GM21390 (cell line): ENCODE data around the gene DNALI1.
"Not testable (repeated sequence)": the region's sequence is repeated elsewhere in the genome, so short reads cannot be mapped to it uniquely, and the experiment has no call there.

Experiments used
- ATAC-seq: cut with Tn5 transposase; IDR thresholded peaks from one replicate; pipeline ENCODE4 v1.9.1; 2021; ENCODE audit not compliant: unreplicated experiment

The DNALI1 gene

DNA sequence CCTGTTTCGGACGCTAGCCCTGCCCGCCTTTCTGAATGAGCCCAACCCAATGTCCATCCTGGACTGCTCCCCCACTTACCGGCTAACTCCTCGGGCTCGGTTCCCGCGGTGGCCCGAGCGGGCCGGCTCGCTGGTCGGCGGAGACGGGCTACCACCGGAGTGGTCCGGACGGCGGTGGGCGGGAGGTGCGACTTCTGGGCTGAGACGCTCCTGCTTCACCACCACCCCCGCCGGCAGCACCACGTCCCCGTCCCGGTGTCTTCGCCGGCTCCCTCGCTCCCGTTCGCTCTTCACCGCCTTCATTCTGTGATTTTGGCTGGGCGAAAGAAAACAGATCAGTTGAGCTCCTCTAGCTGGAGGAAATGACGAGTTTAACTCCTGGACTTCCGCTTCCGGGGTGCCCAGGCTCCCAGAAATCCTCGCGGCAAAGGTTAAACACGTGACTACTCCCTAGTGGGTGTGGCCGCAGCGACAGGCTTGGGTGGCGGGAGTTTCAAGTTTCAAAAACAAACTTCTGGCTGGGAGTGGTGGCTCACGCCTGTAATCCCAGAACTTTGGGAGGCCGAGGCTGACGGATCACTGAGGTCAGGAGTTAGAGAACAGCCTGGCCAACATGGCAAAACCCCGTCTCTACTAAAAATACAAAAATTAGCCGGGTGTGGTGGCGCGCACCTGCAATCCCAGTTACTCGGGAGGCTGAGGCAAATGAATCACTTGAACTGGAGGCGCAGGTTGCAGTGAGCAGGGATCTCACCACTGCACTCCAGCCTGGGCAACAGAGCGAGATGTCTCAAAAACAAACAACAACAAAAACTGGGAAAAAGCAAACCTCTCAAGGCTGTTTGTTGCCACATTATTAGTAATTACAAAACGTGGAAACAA is 2.6 kb upstream of the DNALI1 start, which contains the start of gene SNIP1:
SNIP1 (minus strand) TSS at position 367 of the 882 bp plus-strand sequence; CDS start at position 303, 64 bp downstream.
- peak; percentile 90 for ATAC-seq

DNA sequence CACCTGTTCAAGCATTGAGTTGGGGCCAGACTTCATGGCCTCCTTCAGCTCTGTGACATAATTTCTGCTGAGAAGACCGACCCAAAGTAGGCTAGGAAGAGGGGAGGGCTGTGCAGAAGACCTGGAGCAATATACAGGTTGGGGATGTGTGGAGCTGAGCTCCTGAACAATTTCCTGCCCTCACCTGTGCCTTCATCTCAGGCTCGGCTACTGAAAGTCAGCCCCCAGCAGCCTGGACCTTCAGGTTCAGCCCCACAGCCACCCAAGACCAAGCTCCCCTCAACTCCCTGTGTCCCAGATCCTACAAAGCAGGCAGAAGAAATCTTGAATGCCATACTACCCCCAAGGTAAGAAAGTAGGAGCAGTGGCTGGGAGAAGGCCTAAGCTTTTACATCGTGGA is 662 bp downstream of the DNALI1 start:
- ATAC-seq: no peak

DNA sequence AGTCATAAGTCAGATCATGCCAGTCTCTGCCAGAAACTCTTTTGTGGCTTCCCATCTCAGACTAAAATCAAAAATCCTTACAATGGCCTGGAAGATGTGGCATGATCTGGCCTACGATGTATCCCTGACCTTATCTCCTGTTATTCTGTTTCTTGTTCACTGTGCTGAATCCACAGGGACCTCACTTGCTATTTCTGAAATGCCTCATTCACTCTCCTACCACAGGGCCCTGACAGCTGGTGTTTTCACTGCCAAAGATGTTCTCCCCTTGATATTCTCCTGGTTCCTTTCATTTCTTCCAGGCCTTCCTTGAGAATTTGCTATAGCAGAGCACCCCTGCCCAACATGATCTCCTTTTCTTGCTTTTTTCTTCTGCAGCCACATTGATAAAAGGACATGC is 1.7 kb downstream of the DNALI1 start:
- ATAC-seq: no peak

DNA sequence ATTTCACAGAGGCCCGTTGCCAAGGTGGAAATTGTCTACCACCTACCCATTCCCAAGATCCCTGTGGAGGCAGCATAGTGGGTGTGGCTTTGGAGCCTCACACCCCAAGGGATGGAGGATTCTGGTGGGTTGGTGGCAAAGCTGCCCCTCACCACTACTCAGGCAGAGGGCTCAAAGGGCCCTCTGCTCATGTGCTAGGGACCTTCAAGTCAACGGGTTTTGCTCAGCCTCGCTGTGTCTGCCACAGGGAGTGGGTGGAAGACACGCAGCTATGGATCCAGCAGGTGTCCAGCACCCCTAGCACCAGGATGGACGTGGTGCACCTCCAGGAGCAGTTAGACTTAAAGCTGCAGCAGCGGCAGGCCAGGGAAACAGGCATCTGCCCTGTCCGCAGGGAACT is 2.3 kb downstream of the DNALI1 start:
- ATAC-seq: no peak

DNA sequence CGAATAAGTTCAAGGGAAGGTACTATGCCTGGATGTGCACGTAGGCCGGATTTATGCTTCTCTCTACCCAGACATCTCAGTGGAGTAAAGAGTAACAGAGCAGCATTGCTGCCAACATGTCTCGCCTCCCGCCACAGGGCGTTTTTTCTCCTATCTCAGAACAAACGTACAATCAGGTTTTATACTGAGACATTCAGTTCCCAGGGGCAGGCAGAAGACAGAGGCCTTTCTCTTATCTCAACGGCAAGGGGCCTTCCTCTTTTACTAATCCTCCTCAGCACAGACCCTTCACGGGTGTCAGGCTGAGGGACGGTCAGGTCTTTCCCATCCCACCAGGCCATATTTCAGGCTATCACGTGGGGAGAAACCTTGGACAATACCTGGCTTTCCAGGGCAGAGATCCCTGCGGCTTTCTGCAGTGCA is 3.2 kb downstream of the DNALI1 start:
- ATAC-seq: not testable (repeated sequence)

DNA sequence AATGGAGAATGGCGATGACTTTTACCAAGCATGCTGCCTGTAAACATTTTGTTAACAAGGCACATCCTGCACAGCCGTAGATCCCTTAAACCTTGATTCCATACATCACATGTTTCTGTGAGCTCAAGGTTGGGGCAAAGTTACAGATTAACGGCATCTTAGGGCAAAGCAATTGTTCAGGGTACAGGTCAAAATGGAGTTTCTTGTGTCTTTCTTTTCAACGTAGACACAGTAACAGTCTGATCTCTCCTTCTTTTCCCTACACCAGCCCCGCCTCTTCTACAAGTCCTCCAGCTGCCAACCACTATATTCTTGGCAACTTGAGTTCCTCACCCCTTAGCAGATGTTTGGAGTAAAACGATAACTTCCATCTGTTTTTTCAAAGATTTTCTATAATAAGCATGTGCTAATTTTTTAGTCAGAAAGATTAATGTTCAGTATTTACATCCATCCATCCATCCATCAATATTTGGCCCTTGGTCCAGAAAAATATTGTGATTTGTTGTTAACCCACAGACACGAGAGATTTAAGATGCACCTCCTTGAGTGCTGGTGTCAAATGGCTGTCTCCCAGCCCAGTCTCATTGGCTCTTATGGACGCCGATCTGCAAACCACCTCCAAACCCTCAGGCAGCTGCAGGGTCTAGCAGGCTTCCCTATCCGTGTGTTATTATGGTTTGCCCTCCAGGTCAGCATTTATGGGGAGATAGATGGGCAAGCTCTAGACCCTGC is 3.8 kb downstream of the DNALI1 start:
- ATAC-seq: no peak

DNA sequence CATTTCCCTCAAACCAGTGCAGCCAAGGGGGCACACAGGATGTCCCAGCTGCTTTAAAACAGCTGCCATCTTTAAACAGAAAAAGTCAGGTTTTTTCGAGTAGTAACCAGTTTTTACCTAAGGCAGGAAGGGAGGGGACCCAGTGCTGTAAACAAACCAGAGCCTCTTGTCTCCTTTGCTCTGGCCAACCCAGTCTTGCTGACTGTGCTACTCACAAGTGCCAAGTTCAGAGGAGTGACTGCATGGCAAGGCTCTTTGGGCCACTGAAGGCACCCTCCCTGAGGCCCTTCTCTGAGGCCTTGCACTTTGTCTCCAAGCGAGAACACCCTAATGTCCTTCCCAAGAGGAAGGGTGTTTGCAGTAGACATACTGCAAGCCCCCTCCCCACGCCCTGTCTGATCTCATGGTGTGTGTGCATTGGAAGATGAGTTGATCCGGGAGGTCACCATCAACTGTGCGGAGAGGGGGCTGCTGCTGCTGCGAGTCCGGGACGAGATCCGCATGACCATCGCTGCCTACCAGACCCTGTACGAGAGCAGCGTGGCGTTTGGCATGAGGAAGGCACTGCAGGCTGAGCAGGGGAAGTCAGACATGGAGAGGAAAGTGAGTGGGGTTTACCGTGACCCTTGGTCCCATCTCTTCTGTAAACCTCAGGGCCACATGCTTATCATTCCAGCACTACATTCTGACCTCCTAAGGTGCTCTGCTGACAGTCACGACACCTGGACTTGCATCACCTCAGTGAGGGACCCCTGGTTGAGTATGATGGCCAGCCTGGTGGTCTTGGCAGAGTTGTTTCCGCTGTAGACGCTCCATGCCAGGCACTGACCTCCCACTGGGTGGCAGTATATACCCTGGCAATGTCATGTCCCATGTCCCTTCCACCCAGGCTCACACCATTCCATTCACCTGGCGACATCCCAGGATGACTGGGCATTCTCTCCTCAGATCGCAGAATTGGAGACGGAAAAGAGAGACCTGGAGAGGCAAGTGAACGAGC is 4.7 kb downstream of the DNALI1 start:
- ATAC-seq: no peak

DNA sequence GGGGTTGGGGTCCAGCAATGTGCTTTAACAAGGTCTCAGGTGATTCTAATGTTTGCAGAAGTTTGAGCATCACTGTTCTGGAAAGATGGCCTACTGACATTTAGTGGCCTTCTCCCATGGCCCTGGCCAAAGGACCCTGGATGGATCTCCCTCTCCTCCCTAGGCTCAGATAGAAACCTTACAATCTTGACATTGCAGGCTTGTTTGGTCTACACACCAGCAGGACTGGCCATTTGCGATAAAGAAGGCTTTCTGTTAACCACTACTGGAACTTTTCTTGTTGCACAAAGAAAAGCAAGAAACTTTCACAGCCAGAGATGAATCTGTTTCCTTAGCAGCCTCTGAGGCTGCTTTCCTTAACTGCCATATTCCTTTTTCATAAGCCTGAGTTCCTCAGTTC is 6.2 kb downstream of the DNALI1 start:
- ATAC-seq: no peak

DNA sequence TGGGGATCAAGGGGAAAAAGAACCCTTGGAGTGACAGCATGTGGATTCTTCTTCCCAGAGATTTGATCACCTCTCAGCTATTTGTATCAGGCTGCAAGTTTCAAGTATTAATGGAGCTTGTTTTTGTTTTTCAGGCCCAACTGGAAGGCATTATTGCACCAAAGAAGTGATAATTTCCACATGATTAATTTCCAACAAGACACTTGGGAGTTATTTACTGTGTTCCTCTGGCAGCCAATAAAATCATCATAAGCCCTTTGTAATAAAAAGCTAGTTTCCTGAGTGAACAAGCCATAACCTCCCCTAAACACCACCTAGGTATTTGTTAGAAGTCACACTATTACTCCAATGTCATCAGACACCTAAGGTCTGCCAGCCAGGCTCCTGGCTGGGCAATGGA is 8.2 kb downstream of the DNALI1 start:
- no peak for ATAC-seq

DNA sequence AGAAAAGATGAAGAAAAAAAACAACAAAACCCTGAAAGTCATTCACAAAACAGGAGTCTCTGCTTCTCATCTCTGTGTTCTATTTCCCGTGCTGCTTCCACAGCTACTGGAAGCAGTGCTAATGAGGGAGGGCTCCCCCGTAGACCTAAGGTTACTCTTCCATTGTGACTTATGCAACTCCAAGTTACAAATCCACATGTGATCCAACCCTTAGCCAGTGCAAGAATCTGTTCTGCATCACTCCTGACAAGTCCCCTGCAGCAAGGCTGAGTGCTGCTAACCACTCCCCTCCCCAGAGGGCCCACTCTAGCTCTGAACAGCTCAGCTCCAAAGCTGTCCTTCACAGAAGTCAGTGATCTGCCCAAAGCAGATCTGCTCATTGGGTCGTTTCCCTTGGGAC is 10.3 kb downstream of the DNALI1 start:
- ATAC-seq: no peak

DNA sequence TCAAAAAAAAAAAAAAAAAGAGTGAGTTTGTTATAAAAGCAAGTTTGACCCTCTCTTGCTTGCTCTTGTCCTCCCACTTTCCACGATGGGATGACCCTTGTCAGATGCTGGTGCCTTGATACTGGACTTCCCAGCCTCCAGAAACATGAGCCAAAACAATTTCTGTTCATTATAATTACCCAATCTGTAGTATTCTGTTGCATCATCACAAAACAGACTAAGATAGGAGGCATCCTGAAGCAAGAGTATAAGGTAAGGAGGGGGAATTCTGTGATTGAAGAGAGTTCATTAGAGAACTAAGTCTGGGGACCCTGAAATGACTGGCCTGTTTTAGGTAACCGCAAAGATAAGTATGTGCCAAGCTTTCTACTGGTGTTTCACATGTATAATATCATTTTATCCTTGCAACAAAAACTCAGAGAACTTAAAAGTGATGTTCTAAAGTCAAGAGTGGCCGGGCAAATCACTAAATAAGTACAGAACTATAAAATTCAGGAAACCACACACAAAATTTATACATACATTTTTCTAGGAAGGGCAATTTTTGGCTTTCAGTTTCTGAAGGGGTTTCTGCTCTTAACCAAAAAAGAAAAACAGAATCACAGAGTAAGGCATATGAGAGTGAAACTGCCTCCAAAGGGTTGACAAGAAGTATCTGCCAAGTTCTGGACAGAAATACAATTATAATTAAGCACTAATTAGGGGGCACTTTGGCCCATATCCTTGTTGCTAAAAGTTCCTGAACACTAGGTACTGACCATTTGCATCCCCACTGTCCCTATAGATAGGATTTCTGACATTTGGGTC is 14.0 kb downstream of the DNALI1 start:
- no peak for ATAC-seq

DNA sequence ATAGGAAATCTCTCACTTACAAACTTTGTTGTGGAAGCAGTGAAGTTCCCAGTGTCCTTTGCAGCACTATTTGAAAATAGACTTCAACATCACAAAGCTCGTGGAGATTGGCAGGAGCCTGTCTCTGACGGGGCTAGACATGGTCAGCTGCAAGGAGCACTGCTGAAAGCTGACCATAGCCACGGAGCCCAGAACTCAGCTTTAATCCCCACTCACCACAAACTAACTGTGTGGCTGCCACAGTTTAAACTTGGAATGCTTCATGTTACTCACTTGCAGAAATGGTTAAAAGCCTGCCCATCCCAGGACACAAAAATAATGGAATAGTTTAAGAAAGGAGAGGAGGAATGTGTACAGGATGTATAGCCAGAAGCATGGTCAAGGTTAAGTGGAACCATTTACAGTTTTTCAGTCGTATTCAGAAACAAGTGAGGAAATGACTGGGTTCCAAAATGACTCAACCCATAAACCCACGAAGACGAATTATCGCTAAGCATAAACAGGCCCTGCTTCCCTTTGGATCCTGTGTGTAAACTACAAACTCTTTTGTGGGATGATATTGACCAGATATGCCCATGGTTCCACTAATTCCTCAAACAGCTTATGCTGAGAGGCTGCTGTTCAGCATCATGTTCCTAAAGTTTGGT is 18.2 kb downstream of the DNALI1 start:
- no peak for ATAC-seq

DNA sequence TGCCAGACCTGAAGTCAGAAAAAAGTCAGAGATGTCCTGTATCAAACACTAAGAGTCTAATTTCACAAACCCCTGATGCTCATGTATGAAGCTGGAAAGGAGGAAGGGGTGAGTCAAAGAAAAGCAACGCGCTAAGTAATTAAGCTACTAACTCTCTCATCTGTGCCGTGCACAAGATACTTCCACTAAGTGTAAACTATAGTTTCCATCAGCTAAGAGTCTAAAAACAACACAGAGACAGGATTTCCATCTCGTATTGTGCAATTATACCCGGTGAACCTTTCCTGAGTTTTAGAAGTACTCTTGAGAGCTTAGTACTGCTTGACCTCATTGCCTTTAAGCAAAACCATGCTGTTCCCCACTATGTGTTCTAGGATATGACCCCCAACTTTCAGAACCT is 19.0 kb downstream of the DNALI1 start:
- no peak for ATAC-seq

DNA sequence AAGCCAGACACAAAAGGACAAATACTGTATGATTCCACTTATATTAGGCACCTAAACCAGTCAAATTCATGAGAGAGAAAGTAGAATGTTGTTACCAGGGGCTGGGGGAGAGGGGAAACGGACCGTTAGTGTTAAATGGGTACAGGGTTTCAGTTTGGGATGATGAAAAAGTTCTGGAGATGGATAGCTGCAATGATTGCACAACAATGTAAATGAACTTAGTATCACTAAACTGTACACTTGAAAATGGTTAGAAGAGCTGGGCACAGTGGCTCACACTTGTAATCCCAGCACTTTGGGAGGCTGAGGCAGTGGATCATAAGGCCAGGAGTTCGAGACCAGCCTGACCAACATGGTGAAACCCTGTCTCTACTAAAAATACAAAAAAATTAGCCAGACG is 27.8 kb downstream of the DNALI1 start:
- ATAC-seq: not testable (repeated sequence)

DNA sequence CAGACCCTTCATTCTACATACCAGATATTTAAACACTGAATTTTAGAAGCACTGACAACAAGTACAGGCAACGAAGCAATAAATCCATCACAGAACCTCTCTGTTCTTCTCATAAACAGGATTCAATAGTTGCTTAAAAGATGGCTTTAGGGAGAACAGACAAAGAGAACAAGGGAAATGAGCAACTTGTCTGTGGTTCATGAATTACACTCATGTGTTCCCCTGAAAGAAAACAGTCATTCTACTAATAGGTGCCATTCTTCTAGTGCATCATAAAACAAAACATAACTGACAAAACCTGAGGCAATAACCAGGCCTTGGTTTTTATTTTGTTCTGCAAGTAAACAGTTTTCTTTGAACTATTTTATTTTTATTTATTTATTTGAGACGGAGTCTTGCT is 32.2 kb downstream of the DNALI1 start:
- ATAC-seq: no peak

DNA sequence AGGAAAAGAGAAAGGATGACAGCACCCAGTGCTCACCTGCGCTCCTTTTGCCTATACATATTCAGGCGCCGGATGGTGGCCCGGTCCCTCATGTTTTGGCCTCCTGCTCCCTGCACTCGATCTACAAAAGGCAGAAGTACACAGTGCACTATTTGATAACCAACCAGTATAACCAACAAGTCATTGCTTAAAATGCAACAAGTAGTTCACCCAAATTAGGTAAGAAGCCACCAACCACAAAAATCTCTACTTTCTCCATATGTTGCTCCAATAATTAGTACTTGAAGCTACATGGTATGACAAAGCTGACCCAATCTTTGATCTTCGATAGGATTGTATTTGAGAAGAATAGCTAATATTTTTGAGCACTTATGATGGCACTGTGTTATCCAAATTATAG is 37.0 kb downstream of the DNALI1 start:
- ATAC-seq: no peak

DNA sequence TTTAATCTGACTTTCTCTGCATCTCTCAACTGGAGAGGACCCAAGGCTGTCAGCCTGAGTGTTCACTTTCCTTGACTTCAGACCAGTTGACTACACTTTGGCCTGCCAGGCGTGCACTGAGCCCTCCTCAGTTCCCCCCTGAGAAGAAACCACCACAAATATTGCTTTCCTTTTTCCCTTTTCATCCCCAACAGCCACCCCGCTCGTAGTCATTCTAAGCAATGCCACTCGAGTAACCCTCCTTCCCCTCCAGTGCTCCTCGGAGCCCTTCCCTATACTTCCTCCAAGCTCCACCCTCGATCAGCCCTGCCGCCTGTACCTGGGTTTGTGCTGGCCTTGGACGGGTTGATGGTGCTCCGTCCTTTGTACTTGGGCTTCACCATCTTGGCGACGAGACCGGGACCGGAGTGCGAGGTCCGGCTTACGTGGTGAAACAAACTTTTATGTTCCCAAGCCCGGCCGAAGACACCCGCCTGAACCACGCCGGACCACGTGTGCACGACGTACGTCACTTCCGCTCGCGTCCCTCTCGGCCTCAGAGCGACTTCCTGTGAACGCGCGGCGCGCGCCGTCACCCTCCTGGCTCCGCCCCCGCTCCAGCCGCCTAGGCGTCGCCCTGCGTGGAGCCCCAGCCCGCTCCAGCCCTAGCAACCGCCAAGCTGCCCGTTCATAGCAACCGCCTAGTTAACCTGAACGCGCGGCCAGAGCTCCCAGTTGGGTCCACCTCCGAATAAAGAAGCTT is 38.9 kb downstream of the DNALI1 start, which contains the start of gene GNL2:
GNL2 (minus strand) TSS at position 498 of the 742 bp plus-strand sequence; CDS start at position 383, 115 bp downstream.
- ATAC-seq: peak; percentile 97

DNA sequence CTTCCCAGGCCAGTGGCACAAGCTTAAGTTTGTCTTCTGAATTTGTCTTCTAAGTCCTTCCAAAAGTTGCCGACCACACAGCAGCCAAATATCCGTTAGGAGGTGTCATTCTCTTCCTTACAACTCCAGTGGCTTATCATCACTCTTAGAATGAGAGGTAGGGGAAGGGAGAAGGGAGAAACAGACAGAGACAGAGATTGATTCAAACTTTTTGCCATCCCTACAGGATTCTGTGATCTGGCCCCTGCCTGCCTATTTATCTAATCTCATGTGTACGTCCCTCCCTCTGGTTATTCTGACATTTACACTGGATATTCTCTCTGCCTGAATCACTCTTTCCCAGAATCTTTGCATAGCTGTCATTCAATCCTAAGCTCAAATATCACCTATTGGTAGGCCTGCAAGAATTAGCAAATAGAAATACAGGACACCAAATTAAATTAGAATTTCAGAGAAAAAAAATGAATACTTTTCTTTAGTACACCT is 39.5 kb downstream of the DNALI1 start:
- ATAC-seq: no peak

DNA sequence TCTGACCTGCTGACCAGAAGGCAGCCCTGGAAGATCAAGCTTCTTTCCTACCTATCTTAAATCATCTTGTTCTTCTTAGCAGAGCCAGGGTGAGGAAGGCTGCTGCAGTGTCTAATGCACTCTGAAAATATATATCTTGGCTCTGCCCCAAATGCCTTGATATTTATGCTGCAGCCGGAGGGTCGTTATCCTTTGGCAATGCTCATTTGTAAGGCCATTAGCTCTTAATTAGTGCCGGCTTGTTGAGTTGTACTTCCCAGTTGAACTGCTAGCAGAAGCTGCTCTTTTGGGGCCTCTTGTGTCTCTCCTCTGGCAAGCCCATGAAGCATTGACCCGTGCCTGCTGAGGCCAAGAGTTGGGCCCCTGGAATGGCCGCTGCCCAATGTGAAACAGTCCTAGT is 43.2 kb downstream of the DNALI1 start:
- no peak for ATAC-seq
